Thyroid gland (tissue), 4 donors: ENCODE results near the gene APBA1.

Experiments used
- CTCF ChIP-seq, 6 experiments: fragments of 200-600 bp in 3 of 6; fragments of 450-650 bp in 3 of 6; sonication (generic) in 3 of 6; IDR thresholded peaks; one replicate each; pipeline ENCODE4 v1.5.1; 2016 to 2019; ENCODE audit warnings: antibody characterized with exemption in 6 of 6, mild to moderate bottlenecking in 2 of 6, inconsistent platforms in 1 of 6, moderate library complexity in 1 of 6
- POLR2A ChIP-seq, 2 donors: fragments of 450-650 bp; IDR thresholded peaks; one replicate each; pipeline ENCODE4 v1.6.1; 2017; ENCODE audit warnings: antibody characterized with exemption in 2 of 2, mild to moderate bottlenecking in 2 of 2, moderate library complexity in 1 of 2

GRCh38 chr9:69461103-69461887 lies 210.9 kb downstream of the APBA1 start:
- TF ChIP-seq CTCF (IDR thresholded peaks at IDR 0.05) (no peak), POLR2A (IDR thresholded peaks at IDR 0.05) (no peak)
